SK-N-SH (cell line): ENCODE results near the gene RNF150. TPM values are rescaled to one million over a fixed set of nuclear protein-coding genes. Genes with fewer than 3 reads are reported as not detected.
"Not testable (repeated sequence)": the region's sequence is repeated elsewhere in the genome, so short reads cannot be mapped to it uniquely, and the experiment has no call there.

Experiments used
- CTCF ChIA-PET: fragments of 300-600, 350-600 bp; formaldehyde crosslinking; extraction: SDS; loops from one replicate; lab custom pipeline; 2021; lab: Yijun Ruan, JAX
- POLR2A ChIA-PET: fragments of 350-600 bp; sonication (Branson Sonifier 250); formaldehyde crosslinking; extraction: SDS; loops from one replicate; lab custom pipeline; 2020; ENCODE audit warnings: antibody characterized with exemption, inconsistent platforms; lab: Yijun Ruan, JAX
- DNase-seq: peaks from one replicate; pipeline ENCODE4 v3.0.0; 2012
- H2AFZ ChIP-seq: fragments of 200-600 bp; sonication (generic); 2 replicates; pipeline ENCODE4 v1.8.1; 2016; ENCODE audit warnings: antibody characterized with exemption, mild to moderate bottlenecking, low read depth
- H3F3A ChIP-seq: fragments of 200-600 bp; sonication (generic); replicated peaks from 2 replicates; pipeline ENCODE3; 2016; ENCODE audit warnings: antibody characterized with exemption, mild to moderate bottlenecking; ENCODE audit not compliant: insufficient read depth
- H3K27ac ChIP-seq, 2 experiments: fragments of 200-500 bp in 1 of 2; fragments of 200-600 bp in 1 of 2; sonication (Bioruptor generic) in 1 of 2; sonication (generic), shearing (Covaris generic) in 1 of 2; 2 replicates each; pipeline versions ENCODE4 v1.5.1 to v1.6.1; 2014 to 2016; ENCODE audit warnings: low read depth in 2 of 2, inconsistent platforms in 1 of 2, low read length in 1 of 2, mild to moderate bottlenecking in 1 of 2, mixed read lengths in 1 of 2
- H3K27me3 ChIP-seq: fragments of 200-600 bp; sonication (generic), shearing (Covaris generic); 2 replicates; pipeline ENCODE4 v1.6.1; 2016; ENCODE audit warnings: mixed run types; ENCODE audit not compliant: insufficient read depth
- H3K36me3 ChIP-seq, 2 experiments: fragments of 200-500 bp in 1 of 2; fragments of 200-600 bp in 1 of 2; sonication (Bioruptor generic) in 1 of 2; sonication (generic) in 1 of 2; replicated peaks in 1 of 2; 2 replicates each; pipeline versions ENCODE3 to v1.5.1; 2014 to 2016; ENCODE audit warnings: low read length in 1 of 2, mild to moderate bottlenecking in 1 of 2; ENCODE audit not compliant: insufficient read depth in 2 of 2, control insufficient read depth in 1 of 2
- H3K4me1 ChIP-seq, 2 experiments: fragments of 200-500 bp in 1 of 2; fragments of 200-600 bp in 1 of 2; sonication (Bioruptor generic) in 1 of 2; sonication (generic), shearing (Covaris generic) in 1 of 2; 2 replicates each; pipeline versions ENCODE4 v1.5.1 to v1.6.1; 2014 to 2016; ENCODE audit warnings: low read depth in 1 of 2, low read length in 1 of 2, mixed run types in 1 of 2; ENCODE audit not compliant: insufficient read depth in 2 of 2, control insufficient read depth in 1 of 2
- H3K4me2 ChIP-seq: fragments of 200-600 bp; sonication (generic), shearing (Covaris generic); 2 replicates; pipeline ENCODE4 v1.6.1; 2017; ENCODE audit warnings: mixed run types
- H3K4me3 ChIP-seq, 2 experiments: fragments of 200-500 bp in 1 of 2; fragments of 200-600 bp in 1 of 2; sonication (Bioruptor generic) in 1 of 2; sonication (generic), shearing (Covaris generic) in 1 of 2; 2 replicates each; pipeline versions ENCODE4 v1.5.1 to v1.8.1; 2014 to 2016; ENCODE audit warnings: low read depth in 2 of 2, inconsistent platforms in 1 of 2, low read length in 1 of 2, mild to moderate bottlenecking in 1 of 2, mixed read lengths in 1 of 2, moderate library complexity in 1 of 2
- H3K79me2 ChIP-seq: fragments of 200-600 bp; sonication (generic); 2 replicates; pipeline ENCODE4 v1.8.1; 2017; ENCODE audit warnings: mild to moderate bottlenecking; ENCODE audit not compliant: insufficient read depth
- H3K9ac ChIP-seq: fragments of 200-600 bp; sonication (generic); 2 replicates; pipeline ENCODE4 v1.6.1; 2017; ENCODE audit warnings: mixed run types
- H3K9me2 ChIP-seq: fragments of 200-600 bp; sonication (generic); 2 replicates; pipeline ENCODE4 v1.6.1; 2017; ENCODE audit warnings: mixed run types
- H3K9me3 ChIP-seq: fragments of 200-600 bp; sonication (generic); 2 replicates; pipeline ENCODE4 v1.6.1; 2017; ENCODE audit warnings: mixed run types, mild to moderate bottlenecking, moderate library complexity
- H4K20me1 ChIP-seq: fragments of 200-600 bp; sonication (generic); 2 replicates; pipeline ENCODE4 v1.6.1; 2017; ENCODE audit warnings: mild to moderate bottlenecking, mixed run types; ENCODE audit not compliant: insufficient read depth
- JUND ChIP-seq: IDR thresholded peaks from 2 replicates; pipeline ENCODE4 v1.4.0; 2012
- MXI1 ChIP-seq: IDR thresholded peaks from 2 replicates; pipeline ENCODE4 v1.6.1; 2012; ENCODE audit warnings: mild to moderate bottlenecking, low read depth, low read length, improper control_type of control experiment
- NRF1 ChIP-seq: IDR thresholded peaks from 2 replicates; pipeline ENCODE4 v1.6.1; 2012; ENCODE audit warnings: low read depth, mild to moderate bottlenecking, low read length
- RAD21 ChIP-seq: IDR thresholded peaks from 2 replicates; pipeline ENCODE4 v1.6.1; 2012; ENCODE audit warnings: mild to moderate bottlenecking, low read length
- RCOR1 ChIP-seq: fragments of 150-350 bp; IDR thresholded peaks from 2 replicates; pipeline ENCODE4 v1.6.1; 2017; ENCODE audit warnings: antibody characterized with exemption, low read length
- RFX5 ChIP-seq: IDR thresholded peaks from 2 replicates; pipeline ENCODE4 v1.6.1; 2012; ENCODE audit warnings: mild to moderate bottlenecking, improper control_type of control experiment, low read length
- SIN3A ChIP-seq: IDR thresholded peaks from 2 replicates; pipeline ENCODE4 v1.6.1; 2012; ENCODE audit warnings: low read depth, mild to moderate bottlenecking, low read length, moderate library complexity, borderline replicate concordance
- SMC3 ChIP-seq: IDR thresholded peaks from 2 replicates; pipeline ENCODE4 v1.6.1; 2012; ENCODE audit warnings: low read depth, low read length, improper control_type of control experiment
- TEAD4 ChIP-seq: IDR thresholded peaks from 2 replicates; pipeline ENCODE4 v1.4.0; 2012; ENCODE audit warnings: mild to moderate bottlenecking, borderline replicate concordance; ENCODE audit not compliant: insufficient read depth
- WGBS: methylation state at CpG from one replicate; pipeline ENCODE4 v1.1.6; 2017; ENCODE audit warnings: low lambda C conversion rate; 5-methylcytosine and 5-hydroxymethylcytosine counted together
- polyA plus RNA-seq, 3 experiments: library from polyadenylated mRNA; depleted of rRNA; stranded (reverse); fragments of >200 nt; gene quantifications; 2 replicates each; pipeline ENCODE4 v1.2.3, GENCODE V29; 2012

Gene RNF150
- polyA plus RNA-seq, 1 of the 3 experiments (the other 2 are of a cell fraction) = 5.8 TPM

DNA sequence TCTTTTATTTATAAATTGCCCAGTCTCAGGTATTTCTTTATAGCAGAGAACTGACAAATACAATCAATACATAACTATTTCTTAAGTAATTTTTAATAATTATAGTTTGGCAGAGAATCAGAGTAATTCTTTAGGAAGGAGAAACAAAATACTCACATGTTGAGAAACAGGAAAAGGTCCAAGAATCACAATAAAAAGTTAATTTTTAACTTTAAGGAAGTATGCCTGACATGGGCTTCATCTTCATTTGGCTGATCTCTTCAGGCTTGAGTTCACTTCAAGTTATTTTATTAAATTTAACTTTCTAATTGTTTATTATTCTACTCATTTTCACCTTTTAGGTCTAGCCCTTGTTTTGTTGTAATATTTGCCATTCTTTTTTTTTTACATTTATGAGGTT lies 36.1 kb upstream of the RNF150 start:
- Histone ChIP-seq H3K9me2 (no peaks in the 10 kb centered on the region), H3K4me1 (no peaks in the 10 kb centered on the region), H3K79me2 (no peaks in the 10 kb centered on the region), H3K36me3 (no peaks in the 10 kb centered on the region), H3K9ac (no peak overlapping the region), H3K4me2 (no peak overlapping the region), H2AFZ (no peak overlapping the region), H3K4me3 (no peak overlapping the region), H3K9me3 (no peaks in the 10 kb centered on the region), H4K20me1 (no peaks in the 10 kb centered on the region), H3K27ac (no peak overlapping the region), H3K27me3 (no peaks in the 10 kb centered on the region), H3F3A (no peaks in the 10 kb centered on the region)
- CTCF ChIA-PET = interaction anchor here (1.8 kb wide), 1 partner anchor 11 kb away, joined by 4 read pairs; no protein-coding TSS in a partner anchor
- POLR2A ChIA-PET = no interaction called here
- DNase-seq = no peak
- no peak for TF ChIP-seq NRF1
- no peak for TF ChIP-seq TEAD4
- TF ChIP-seq MXI1 = no peak
- TF ChIP-seq SIN3A = no peak
- no peak for TF ChIP-seq RCOR1

DNA sequence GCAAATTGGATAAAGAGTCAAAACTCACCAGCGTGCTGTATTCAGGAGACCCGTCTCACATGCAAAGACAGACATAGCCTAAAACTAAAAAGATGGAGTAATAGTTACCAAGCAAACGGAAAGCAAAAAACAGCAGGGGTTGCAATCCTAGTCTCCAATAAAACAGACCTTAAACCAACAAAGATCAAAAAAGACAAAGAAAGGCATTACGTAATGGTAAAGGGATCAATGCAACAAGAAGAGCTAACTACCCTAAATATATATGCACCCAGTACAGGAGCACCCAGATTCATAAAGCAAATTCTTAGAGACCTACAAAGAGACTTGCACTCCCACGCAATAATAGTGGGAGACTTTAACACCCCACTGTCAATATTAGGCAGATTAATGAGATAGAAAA lies 31.7 kb upstream of the RNF150 start:
- H3K4me3 ChIP-seq, H3K4me2 ChIP-seq, DNase-seq, H3K4me1 ChIP-seq, H3K27me3 ChIP-seq, H2AFZ ChIP-seq, H3F3A ChIP-seq, H3K79me2 ChIP-seq, H3K9ac ChIP-seq, H3K36me3 ChIP-seq, H3K27ac ChIP-seq, H3K9me2 ChIP-seq, POLR2A ChIA-PET, H3K9me3 ChIP-seq, H4K20me1 ChIP-seq: not testable (repeated sequence)
- CTCF ChIA-PET = interaction anchor here (1.7 kb wide), 1 partner anchor 1554 kb away, joined by 5 read pairs; no protein-coding TSS in a partner anchor
- WGBS = 68% methylated on average over 5 of the region's 5 CpGs

DNA sequence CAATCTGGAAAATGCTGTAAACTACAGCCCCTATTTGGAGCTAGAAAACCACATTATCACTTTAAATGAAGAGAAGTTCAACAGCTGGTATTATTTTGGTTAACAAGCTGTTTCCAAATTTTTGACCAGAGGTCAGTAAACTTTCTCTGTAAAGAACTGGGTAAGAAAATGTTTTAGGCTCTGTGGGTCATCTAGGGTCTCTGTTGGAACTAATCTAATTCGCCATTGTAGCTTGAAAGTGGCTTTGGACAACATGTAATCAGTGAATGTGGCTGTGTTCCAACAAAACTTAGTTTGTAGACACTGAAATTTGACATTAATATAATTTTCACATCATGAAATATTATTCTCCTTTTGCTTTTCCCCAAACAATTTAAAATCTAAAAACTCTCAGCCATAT lies 25.8 kb upstream of the RNF150 start:
- H3K36me3 ChIP-seq = no peaks in the 10 kb centered on the region
- H3K27me3 ChIP-seq = no peaks in the 10 kb centered on the region
- no peaks in the 10 kb centered on the region for H3K79me2 ChIP-seq
- H4K20me1 ChIP-seq = no peaks in the 10 kb centered on the region
- no peaks in the 10 kb centered on the region for H3K9me3 ChIP-seq
- no peak for DNase-seq
- no peaks in the 10 kb centered on the region for H3K9me2 ChIP-seq
- H3K4me3 ChIP-seq = no peak overlapping the region
- H3K4me2 ChIP-seq = no peak overlapping the region
- no peak overlapping the region for H3K9ac ChIP-seq
- no peak overlapping the region for H2AFZ ChIP-seq
- peaks cover 4% of the 10 kb centered on the region for H3F3A ChIP-seq
- H3K4me1 ChIP-seq = peaks cover 0 to 6% of the 10 kb centered on the region in 2 experiments; a peak in 2 of 4 replicates
- ChIA-PET POLR2A (no interaction called here), CTCF (interaction anchor here (0.6 to 2.8 kb wide), 22 partner anchors 10 to 1925 kb away, joined by 3 to 14 read pairs (median 4); partner anchors contain the start of gene RNF150)
- TF ChIP-seq SMC3 (no peak), JUND (no peak), RAD21 (no peak), RFX5 (no peak)
- H3K27ac ChIP-seq = no peak overlapping the region
- WGBS = 90% methylated on average over 1 of the region's 1 CpG
